ENCODE measurements around the gene C3orf49.

Gene C3orf49

DNA sequence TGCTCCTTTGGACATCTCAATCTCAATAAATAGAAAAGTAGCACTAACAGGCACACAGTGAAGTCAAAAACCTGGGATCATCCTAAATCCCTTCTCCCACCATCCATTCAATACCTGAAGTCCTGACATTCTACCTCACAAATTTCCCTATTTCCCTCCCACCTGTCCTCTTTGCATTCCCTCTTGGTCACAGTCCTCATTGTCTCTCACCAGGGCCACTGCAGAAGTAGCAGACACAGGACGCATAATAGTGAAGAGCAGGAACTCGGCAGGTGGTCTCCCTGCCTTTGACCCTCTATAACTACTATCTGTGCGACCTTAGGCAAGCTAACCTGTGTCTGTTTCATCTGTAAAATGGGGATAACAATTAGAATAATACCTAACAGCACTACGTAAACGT is 42.2 kb downstream of the C3orf49 start:
- no peak for DNase-seq (ENCODE audit: extremely low read depth, low read depth)
- TF ChIP-seq, protein P1, sequence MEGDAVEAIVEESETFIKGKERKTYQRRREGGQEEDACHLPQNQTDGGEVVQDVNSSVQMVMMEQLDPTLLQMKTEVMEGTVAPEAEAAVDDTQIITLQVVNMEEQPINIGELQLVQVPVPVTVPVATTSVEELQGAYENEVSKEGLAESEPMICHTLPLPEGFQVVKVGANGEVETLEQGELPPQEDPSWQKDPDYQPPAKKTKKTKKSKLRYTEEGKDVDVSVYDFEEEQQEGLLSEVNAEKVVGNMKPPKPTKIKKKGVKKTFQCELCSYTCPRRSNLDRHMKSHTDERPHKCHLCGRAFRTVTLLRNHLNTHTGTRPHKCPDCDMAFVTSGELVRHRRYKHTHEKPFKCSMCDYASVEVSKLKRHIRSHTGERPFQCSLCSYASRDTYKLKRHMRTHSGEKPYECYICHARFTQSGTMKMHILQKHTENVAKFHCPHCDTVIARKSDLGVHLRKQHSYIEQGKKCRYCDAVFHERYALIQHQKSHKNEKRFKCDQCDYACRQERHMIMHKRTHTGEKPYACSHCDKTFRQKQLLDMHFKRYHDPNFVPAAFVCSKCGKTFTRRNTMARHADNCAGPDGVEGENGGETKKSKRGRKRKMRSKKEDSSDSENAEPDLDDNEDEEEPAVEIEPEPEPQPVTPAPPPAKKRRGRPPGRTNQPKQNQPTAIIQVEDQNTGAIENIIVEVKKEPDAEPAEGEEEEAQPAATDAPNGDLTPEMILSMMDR (IDR thresholded peaks at IDR 0.05; ENCODE audit: low read depth, low read length), result no peak

GRCh38 chr3:63862804-63863149 is 43.7 kb downstream of the C3orf49 start:
- no peak for DNase-seq (ENCODE audit: extremely low read depth, low read depth)
- TF ChIP-seq, protein P1 (IDR thresholded peaks at IDR 0.05; ENCODE audit: low read depth, low read length), result no peak

DNA sequence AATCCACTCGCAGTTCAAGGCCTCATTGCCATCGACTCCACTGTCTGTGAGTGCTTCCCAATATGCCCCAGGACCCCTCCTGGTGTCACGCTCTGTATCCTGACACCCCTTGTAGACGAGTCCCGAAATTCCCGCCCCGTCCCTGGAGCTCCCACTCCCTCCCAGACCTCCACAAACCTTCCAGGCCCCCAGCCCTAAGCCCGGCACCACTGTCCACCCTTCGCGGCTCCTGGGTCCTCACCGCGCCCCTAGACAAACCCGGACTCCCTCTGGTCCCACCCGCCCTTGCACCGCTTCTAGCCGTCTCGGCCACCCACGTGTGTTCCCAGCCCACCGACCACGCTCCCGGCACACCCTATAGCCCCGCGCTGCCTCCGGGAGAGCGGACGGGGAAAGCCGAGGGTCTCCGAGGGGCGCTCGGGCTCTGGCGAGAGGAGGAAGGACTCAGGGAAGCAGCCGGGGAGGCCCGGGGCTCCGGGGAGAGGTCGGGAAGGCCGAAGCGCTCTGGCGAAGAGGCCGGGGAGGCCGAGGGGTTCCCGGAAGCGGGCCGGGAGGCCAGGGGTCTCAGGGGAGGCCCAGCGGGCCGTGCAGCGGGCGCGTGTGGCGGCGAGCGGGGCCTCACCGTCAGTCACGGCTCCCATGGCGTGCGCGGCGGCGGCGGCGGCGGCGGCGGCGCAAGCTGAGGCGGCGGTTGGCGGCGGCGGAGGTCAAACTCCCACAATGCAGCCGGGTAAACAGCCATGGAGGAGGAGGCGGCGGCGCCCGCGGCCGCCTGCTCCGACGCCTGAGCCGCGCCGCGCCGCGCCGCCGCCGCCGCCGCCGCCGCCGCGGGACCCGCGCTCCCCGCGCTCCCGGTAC is 44.3 kb downstream of the C3orf49 start, which contains the start of the genes ATXN7 and THOC7:
TSS of gene ATXN7 (plus strand) at position 718 of the 858 bp plus-strand sequence. CDS start 48,732 bp downstream, outside the sequence.
TSS of gene THOC7 (minus strand) at position 656 of the 858 bp plus-strand sequence. CDS start at position 641, 15 bp downstream.
- no peak for DNase-seq (ENCODE audit: extremely low read depth, low read depth)
- TF ChIP-seq, protein P1 (IDR thresholded peaks at IDR 0.05; ENCODE audit: low read depth, low read length), result no peak

DNA sequence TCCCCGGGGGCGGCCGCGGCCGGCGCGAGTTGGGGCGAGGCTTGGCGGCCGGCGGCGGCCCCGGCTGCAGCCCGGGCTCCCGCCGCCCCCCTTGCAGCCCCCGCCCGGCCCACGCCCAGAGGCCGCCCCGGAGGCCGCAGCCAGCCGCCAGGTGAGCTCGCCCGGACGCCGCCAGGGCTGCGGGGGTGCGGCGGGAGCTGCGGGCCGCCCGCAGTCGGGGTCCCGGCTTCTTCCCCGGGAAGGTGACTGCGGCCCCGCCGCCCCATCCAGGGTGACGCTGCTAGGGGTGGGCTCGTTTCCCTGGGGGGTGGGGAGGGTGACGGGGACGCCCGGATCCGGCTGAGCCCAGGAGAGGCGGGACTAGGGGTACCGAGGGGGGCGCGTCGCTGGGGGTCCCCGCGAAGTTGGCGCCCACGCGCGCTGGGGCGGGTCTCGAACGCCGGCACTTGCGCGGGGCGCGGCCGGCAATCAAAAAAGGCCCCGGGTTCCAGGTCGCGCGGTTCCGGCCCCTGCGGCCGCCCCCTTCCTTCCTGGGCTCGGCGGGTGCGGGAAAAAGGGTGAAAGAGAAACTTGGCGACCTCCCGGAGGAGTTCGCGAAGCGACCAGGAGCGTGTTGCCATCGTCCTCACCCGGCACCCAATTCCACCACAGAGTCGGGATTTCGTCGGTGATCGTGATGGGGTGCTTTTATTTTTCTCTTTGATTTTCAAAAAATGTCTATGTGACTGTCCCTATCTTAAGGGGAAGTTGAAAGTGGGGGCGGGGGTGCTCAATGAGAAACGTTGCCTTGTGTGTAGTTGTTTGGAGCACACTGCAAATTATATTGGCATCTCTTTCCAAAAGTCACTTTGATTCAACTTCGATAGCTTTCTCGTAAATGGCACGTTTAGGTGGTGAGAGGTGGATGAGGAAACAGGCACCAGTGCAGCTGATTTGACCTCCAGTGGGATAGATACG is 45.2 kb downstream of the C3orf49 start:
- TF ChIP-seq, protein P1 (IDR thresholded peaks at IDR 0.05; ENCODE audit: low read depth, low read length), result no peak
- DNase-seq (ENCODE audit: extremely low read depth, low read depth), result no peak

GRCh38 chr3:63864965-63865327 is 45.8 kb downstream of the C3orf49 start:
- TF ChIP-seq, protein P1 (IDR thresholded peaks at IDR 0.05; ENCODE audit: low read depth, low read length), result no peak
- DNase-seq (ENCODE audit: extremely low read depth, low read depth), result no peak

GRCh38 chr3:63867225-63867624 is 48.1 kb downstream of the C3orf49 start:
- no peak for DNase-seq (ENCODE audit: extremely low read depth, low read depth)
- TF ChIP-seq, protein P1 (IDR thresholded peaks at IDR 0.05; ENCODE audit: low read depth, low read length), result no peak

Data from AG09319 (cell line).